Fibroblast of the aortic adventitia (primary cell): Measurements from ENCODE around the gene TFF2. TPM values are rescaled to one million over a fixed set of nuclear protein-coding genes. Genes with fewer than 3 reads are reported as not detected.

ENCODE experiments used
- DNase-seq: peaks from one replicate; pipeline ENCODE4 v3.0.0-alpha.2; 2010; ENCODE audit warnings: low read depth
- H3K4me3 ChIP-seq: 2 replicates; pipeline ENCODE4 v1.5.1; 2011; ENCODE audit warnings: low read depth, mild to moderate bottlenecking, control low read depth, low read length, moderate library complexity
- CTCF ChIP-seq: IDR thresholded peaks from 2 replicates; pipeline ENCODE4 v1.5.1; 2011; ENCODE audit warnings: mild to moderate bottlenecking, low read length, control low read depth, inconsistent platforms; ENCODE audit not compliant: insufficient read depth
- total RNA-seq: library from RNA; depleted of rRNA; stranded (reverse); fragments of >200 nt; gene quantifications from 2 replicates; pipeline ENCODE4 v1.2.3, GENCODE V29; 2012; ENCODE audit warnings: low replicate concordance

The TFF2 gene
- total RNA-seq, 1 donor, result not detected

GRCh38 chr21:42388740-42389448 is 38.1 kb upstream of the TFF2 start:
- no peak overlapping the region for H3K4me3 ChIP-seq
- TF ChIP-seq CTCF, result no peak
- DNase-seq, result no peak

DNA sequence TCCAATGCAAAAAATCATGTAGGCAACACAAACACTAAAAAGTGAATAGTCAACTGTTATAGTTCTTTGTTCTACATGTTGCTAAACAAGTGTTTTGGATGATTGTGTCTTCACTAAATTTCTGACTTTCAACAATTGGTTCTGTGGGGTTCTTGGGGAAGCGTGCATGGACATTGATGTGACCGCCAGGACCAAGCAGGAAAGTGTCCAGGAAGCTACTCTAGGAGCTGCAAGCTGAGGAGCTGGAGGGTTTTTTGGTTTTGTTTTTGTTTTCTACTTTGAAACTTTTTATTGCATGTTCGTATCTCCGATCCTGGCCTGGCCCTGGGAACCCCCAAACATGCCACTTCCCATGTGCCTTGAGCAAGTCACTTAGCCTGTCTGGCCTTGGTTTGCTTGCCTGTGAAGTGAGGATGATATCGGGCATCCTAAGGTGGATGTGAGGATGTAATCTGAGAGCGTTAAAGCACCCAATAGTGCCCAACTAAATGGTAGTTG is 37.1 kb upstream of the TFF2 start:
- DNase-seq, result no peak
- TF ChIP-seq CTCF, result no peak
- no peak overlapping the region for H3K4me3 ChIP-seq

- H3K4me3 ChIP-seq, result no peak overlapping the region
- no peak for TF ChIP-seq CTCF
- no peak for DNase-seq
These were observed 36.4 kb upstream of the TFF2 start for GRCh38 chr21:42387164-42387563.

DNA sequence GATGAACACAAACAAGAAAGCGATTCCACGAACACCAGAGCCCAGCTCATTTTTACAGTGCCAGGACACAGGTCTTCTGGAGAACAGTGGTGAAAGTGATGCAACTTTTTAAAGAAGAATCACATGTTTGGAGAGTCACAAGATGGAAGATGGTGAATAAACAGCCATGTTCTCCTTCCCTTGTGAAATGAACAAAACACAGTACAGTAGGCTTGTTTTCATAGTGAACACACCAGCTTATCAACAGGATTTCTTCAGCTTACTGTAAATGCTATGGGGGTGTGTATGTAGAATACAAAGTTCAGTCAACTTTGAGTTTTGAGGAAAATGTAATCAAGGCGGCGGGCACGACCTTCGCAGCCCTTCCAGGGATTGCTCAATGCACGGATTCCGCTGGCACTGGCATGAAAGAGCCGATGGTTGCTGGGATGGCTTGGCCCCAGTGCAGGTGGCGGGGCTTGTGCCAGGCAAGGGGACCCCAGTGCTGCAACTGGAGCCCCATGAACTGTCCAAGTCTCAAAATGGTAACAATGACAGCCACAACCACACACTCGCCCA is 35.3 kb upstream of the TFF2 start:
- no peak for DNase-seq
- H3K4me3 ChIP-seq, result no peak overlapping the region
- no peak for TF ChIP-seq CTCF

- H3K4me3 ChIP-seq, result no peak overlapping the region
- DNase-seq, result no peak
- no peak for TF ChIP-seq CTCF
These were observed 34.8 kb upstream of the TFF2 start for GRCh38 chr21:42385619-42386018.

DNA sequence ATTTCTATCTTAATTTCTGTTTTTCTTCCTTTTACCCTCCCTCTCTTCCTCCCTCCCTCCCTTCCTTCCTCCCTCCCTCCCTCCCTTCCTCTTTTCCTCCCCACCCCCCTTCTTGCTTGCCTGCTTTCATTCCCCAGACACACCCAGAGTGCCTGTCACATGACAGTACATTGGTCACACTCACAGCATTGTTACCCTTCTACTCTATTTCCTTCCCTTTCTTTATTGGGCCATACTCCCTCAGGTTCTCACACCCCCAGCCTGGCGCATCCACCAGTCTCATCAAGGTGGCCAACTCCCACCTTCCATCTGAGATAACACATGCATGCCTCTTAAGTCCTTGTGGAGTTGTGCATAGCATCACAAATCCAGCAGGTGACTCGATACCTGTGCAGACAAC is 34.2 kb upstream of the TFF2 start:
- TF ChIP-seq CTCF, result no peak
- DNase-seq, result no peak
- H3K4me3 ChIP-seq, result no peak overlapping the region
